GM18519 (cell line): Measurements from ENCODE around the gene KDM1B.
A peak's percentile ranks its signal among the peaks of the same experiment; 100 is the strongest.

Experiments
- ATAC-seq: cut with Tn5 transposase; IDR thresholded peaks from one replicate; pipeline ENCODE4 v1.9.1; 2021; ENCODE audit warnings: mild to moderate bottlenecking, moderate library complexity; ENCODE audit not compliant: unreplicated experiment, low FRiP score

Gene KDM1B

DNA sequence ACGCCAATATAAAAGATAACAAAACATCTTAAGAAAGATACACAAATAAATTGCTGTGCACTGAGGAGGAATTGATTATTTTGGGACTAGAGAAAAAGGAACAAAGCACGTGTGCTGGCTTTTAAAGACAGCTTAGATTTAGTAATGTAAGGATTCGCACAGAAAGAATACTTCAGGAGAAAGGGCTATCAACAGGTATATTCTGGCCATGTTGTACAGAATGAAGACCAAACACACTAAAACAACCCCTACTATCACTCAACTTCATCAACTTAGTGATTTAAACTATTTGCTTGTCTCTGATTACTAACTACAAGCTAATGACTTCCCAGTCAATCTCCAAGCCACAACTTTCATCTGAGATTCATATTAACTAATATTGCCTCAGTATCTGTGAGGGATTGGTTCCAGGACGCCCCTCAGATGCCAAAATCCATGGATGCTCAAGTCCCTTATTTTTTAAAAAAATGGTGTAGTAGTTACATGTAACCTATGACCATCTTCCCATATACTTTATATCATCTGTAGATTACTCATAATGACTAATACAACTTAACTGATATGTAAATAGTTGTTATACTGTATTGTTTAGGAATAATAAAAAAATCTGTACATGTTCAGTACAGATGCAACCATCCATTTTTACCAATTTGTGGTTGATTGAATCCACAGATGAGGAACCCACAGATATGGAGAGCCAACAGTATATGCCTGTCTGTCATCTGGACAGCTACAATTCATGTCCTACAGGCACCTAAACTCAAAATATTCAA lies 104.6 kb downstream of the KDM1B start:
- ATAC-seq: no peak

DNA sequence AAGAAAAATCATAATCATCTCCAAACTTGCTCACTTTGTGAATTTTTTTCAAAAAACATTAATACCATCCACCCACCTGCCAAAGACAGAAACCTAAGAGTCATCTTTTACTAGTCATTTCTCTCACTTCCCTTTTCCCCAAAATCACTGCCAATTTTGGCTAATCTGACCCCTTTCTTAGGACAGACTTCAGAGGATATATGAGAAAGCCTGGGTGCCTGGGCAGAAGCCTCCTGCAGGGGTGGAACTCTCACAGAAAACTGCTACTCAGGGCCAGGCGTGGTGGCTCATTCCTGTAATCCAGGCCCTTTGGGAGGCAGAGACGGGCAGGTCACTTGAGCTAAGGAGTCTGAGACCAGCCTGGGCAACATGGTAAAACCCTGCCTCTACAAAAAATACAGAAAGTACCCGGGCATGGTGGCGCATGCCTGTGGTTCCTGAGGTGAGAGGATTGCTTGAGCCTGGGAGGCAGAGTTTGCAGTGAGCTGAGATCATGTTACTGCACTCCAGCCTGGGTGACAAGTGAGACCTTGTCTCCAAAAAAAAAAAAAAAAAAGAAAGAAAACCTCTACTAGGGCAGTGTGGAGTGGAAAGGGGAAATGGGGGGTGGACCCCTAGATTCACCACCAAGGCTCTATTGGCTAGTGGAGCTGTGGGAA lies 105.4 kb downstream of the KDM1B start:
- peak; percentile 30 for ATAC-seq

DNA sequence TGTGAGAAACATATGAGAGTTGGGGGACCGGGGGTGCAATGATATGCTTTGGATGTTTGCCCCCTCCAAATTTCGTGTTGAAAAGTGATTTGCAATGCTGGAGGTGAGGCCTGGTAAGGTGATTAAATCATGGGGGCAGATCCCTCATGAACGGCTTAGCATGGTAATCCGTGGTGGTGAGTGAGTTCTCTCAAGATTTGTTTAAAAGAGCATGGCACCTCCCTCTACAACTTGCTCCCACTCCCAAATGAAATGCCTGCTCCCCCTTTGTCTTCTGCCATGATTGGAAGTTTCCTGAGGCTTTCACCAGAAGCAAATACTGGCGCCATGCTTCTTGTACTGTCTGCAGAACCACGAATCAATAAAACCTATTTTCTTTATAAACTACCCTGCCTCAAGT lies 106.7 kb downstream of the KDM1B start:
- no peak for ATAC-seq

DNA sequence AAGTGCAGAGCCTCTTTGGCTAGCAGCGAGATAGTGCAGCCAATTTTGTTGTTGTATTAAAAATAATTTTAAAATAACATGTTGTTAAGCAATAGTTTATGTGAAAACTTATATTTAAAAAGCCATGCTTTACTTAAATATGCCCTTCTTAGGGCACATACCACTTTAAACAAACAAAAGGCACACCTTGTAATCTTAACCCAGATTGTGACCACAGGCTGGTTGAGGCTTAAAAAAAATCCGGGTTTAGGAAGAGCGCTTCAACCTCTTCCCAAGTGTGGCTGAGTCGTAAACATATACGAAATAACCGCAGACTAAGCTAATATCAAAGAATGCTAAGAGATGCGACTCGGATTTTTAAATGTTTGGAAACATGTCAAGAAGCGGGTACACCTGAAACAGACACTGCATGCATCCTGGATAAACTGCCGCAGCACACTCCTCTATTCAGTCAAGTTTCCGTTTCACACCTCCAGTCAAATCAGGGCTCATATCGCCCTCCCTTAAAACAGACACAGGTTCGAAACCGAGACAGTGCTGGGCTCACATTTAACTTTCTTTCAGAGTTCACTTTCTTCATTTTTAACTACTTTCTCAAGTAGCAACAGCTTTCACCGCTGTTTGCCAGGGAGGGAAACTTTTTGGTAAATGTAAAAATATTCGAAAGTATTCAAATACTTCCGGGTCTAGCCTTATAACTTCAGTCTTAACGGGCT lies 107.6 kb downstream of the KDM1B start:
- ATAC-seq: peak; percentile 69

DNA sequence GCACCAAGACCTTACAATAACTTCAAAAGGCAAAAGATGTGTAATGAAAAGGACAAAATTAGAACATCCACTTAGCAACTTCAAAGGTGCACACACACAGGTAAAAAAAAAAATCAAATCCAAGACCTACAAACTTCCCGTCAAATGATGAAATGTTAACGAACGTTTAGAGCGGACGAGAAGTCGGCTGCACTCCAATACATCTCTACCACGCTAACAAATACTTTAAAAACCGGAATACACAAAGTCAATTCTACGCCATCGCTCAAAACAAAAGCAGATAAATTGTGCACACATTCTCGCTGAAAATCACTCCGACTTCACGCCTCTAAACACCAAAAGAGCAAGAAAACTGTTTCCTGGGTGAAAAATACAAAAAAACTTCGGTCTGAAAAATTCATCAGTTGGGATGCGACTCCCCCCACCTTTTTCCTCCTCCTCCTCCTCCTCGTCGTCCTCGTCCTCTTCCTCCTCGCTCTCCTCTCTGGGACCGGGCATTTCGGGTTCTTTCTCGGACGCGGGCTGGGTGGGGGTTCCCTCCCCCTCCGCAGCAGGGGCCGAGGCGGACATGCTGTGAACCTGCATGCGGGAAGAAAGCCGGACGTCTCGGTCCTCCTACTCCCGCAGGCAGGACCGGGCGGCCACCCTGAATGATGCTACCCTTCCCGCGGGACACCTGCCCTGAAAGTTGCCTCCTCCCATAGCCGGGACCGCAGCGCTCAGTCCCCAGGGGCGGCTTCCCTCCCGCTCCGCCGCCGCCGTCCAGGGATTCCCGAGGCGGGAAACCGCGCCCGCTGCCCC lies 108.4 kb downstream of the KDM1B start:
- no peak for ATAC-seq

DNA sequence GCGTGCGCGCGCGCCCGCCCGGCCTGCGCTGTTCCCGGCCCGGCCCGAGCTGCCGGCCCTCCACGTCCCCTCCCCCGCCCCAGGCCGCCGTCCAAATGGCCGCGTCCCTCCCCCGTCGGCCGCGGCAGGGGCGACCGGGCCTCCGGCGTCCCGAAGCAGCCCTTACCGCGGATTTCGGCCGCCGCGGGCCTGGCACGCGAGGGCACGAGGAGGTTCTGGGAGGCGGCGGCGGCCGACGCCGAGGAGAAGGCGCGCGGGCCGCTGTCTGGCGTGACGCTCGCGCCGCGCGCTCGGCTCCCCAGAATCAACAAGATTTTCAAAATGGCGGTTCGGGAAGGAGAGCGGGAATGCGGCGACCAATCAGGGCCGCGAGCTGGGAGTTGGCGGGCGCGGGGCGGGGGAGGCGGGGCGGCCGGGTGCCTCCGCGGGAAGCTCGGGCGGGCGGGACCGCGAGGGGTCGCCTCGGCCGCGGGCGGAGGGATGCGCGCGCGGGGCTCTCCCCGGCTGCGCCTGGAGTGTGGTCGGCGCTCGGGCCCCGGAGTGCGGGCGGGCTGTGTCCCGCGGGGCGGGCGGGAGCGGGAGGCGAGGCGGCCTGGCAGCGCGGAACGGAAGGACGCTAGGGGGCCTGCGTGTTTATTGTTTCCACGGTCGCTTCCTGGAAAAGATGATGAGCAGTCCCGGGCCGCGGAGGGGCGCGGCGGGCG lies 109.1 kb downstream of the KDM1B start, which contains the start of gene DEK:
DEK (minus strand) TSS at position 312 of the 704 bp plus-strand sequence. CDS start 543 bp downstream, outside the sequence.
- ATAC-seq: peak; percentile 23

DNA sequence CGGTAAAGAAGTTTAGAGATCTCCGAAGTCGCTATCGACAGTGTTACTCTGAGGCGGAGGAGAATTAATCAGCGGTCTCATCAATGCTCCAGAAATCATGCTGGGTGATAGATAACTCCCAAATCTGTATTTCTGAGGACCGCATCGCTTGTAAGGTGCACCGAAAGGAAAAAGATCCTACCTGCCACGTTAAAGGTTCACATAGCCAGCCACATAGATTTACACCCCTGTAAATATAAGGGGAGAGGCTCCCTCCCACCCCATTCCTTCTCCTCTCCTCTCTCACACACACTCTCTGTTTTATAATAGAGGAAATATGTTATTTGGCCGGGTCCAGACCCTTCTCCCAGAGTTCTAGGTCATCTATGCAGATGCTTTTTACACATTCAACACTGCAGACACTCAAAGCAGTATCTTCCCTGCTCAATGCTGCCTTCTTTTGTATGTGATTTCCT lies 109.7 kb downstream of the KDM1B start:
- ATAC-seq: no peak

DNA sequence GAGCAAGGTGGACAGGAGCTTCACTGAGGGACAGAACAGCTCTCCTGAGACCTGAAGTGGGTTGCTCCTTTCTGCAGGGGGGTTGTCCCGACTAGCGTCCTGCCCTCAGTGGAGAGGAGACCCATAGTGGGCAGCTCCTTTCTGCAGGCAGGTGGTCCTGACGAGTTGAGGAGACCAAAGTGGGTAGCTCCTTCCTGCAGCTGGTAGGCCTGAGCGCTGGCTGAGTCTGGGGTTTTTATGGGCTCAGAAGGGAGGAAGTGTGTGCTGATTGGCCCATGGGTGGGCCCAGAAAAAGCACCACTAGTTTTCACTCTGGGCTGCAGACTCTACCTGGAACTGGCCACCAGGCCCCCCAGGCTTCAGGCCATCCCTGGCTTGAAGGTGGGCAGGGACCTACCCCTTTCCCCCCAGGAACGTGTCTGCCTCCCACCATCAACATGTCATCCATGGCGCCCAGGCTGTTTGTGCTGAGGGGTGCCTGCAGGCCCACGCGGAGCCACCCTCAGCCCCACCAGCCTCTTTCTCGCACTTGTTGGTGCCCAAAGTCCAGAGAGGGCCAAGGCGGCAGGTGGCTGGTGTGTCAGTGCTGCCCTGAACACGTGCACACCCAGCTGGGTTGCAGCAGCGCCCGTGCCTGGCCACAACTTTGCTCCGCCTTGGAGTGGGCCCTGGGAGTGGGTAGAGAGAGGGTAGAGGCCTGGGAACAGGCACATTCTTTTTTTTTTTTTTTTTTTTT lies 110.7 kb downstream of the KDM1B start:
- no peak for ATAC-seq

DNA sequence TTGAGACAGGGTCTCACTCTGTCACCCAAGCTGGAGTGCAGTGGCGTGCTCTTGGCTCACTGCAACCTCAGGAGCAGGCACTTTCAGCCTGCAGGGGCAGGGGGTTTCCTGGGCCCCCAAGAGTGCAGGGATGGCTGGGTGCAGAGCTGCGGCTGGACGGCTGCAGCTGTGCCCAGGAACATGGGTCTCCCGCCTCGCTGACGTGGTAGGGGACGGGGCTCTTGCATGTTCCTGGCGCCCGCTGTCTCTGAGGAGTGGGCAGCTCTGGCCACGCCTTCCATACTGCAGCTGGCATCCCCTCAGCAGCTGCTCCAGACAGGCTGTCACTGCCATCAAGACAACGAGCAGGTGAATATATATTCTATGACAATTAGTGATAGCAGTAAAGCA lies 111.3 kb downstream of the KDM1B start:
- no peak for ATAC-seq

DNA sequence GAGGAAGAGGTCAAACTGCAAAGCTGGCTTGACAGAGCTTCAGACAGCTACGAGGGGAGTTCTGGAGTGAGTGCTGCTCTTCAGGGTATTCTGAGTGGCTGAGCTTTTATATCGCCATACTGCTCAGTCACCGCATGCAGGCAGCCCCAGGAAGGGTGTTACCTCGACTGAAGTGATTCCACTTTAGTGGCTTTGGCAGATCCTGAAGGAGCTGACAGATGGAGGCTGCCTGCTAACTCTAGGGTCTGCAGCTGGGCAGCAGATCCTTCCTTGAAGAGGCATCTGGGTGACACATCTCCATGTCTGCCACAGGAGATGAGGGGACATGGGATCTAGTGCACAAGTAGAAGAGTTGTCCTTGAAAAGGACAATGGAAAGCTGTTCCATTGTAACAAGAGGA lies 112.8 kb downstream of the KDM1B start:
- ATAC-seq: no peak

DNA sequence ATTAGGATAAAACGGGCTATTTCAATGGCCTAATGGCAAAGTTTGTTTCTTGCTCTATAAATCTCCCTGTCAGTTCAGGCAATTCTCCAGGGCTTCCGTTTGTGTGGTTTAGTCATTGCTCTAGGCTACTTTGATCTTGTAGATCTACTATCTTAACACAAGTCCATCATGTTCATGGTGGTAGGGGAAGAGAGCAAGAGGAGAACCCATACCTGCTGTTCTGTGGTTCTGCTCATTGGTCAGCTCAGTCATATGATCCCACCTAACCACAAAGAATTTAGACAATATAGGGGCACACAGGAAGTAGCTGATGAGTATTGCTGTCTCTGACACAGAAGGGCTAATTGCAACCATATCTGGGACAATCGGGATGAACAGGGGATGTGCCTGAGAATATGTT lies 114.0 kb downstream of the KDM1B start:
- ATAC-seq: peak; percentile 37

DNA sequence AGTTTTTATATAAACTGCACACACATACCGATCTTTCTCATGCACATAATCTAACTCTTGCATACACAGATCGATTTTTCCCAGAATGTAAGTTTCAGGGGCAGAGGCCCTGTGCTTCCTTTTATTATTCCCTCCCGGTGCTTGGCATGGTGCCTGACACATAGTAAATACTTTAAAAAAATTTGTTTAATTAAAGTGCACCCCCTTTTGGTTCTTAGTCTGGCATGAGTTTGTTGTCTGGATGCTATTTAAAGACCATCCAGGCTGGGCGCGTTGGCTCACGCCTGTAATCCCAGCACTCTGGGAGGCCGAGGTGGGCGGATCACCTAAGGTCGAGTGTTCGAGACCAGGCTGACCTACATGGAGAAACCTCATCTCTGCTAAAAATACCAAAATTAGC lies 114.5 kb downstream of the KDM1B start:
- no peak for ATAC-seq

DNA sequence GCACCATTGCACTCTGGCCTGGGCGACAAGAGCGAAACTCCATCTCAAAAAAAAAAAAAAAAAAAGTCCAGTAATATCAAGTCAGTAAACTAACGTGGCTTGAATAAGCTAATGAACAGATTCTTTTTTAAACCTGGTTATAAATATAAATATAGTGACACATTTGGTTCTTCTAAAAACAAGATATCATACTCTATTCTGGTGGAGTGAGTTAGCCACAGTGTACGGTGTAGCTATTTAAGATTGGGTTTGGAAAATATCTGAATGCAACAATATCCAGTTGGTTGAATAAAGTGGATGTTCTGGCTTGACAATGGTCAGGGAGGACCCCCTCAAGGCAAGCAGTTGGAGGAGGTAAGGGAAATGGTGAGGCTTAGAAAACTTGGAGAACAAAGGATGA lies 115.0 kb downstream of the KDM1B start:
- no peak for ATAC-seq
